HG03060 (cell line): ENCODE results near the gene TP73.

Experiments
- ATAC-seq: cut with Tn5 transposase; IDR thresholded peaks from one replicate; pipeline ENCODE4 v1.9.1; 2021; ENCODE audit warnings: low read depth, moderate number of reproducible peaks; ENCODE audit not compliant: unreplicated experiment

The TP73 gene

DNA sequence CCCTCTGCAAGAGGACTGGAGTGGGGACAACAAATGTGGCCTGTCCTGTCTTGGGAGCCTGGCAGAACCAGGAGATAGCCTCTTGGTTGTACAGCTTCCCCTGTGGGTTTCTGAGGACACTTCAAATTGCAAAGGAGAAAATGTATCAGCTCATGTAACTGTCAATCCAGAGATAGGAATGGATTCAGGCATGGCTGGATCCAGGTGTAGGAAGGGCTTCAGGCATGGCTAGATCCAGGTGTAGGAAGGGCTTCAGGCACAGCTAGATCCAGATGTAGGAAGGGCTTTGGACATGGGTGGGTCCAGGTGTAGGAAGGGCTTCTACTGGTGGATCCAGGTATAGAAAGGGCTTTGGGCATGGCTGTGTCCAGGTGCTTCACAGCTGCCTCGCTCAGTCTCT is 30.9 kb downstream of the TP73 start:
- ATAC-seq, result no peak

GRCh38 chr1:3683992-3684391 is 31.7 kb downstream of the TP73 start:
- no peak for ATAC-seq

DNA sequence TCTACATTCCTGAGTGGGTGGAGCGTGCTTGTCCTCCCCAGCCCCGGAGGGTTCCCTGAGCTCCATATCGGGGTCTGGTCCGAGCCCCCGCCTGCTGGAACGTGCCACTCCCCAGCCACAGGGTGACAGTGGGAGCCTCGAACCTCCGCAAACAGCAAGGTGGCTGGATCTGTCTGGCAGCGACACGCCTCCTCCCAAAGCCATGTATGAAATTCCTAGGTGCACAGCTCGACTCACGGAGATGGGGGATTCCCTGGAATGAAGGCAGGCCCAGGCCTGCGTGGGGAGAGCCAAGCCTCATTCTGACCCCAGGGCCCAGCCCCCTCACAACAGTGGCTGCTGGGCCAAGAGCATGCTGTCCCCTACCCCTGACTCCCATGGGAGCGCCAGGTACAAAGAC is 32.9 kb downstream of the TP73 start:
- no peak for ATAC-seq

- ATAC-seq, result no peak
These were observed 33.6 kb downstream of the TP73 start for GRCh38 chr1:3685906-3686305.

- ATAC-seq, result no peak
These were observed 35.2 kb downstream of the TP73 start for GRCh38 chr1:3687504-3687903.

GRCh38 chr1:3688356-3689137 is 36.2 kb downstream of the TP73 start:
- ATAC-seq, result no peak

GRCh38 chr1:3689138-3689750 is 36.9 kb downstream of the TP73 start:
- no peak for ATAC-seq

DNA sequence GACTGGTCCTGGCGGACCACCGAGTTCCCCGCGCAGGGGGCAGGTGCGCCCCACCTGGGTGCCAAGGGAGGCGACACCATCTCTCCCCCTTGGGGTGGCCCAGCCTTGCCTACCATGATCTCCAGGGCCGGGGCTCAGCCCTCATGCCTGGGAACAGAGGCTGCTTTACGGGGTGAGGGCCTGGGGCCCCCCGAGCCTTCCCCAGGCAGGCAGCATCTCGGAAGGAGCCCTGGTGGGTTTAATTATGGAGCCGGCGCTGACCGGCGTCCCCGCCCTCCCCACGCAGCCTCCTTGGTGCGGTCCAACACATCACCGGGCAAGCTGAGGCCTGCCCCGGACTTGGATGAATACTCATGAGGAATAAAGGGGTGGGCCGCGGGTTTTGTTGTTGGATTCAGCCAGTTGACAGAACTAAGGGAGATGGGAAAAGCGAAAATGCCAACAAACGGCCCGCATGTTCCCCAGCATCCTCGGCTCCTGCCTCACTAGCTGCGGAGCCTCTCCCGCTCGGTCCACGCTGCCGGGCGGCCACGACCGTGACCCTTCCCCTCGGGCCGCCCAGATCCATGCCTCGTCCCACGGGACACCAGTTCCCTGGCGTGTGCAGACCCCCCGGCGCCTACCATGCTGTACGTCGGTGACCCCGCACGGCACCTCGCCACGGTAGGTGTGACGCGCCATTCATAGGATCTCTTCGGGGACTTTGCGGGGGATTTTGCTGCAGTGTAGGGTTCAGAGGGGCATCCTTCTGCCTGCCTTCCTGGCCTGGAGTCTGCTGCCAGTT is 38.2 kb downstream of the TP73 start:
- ATAC-seq, result no peak

- ATAC-seq, result no peak
These were observed 39.3 kb downstream of the TP73 start for GRCh38 chr1:3691421-3692204.

GRCh38 chr1:3692598-3692997 is 40.3 kb downstream of the TP73 start:
- no peak for ATAC-seq

- no peak for ATAC-seq
These were observed 41.0 kb downstream of the TP73 start for GRCh38 chr1:3693321-3693720.

DNA sequence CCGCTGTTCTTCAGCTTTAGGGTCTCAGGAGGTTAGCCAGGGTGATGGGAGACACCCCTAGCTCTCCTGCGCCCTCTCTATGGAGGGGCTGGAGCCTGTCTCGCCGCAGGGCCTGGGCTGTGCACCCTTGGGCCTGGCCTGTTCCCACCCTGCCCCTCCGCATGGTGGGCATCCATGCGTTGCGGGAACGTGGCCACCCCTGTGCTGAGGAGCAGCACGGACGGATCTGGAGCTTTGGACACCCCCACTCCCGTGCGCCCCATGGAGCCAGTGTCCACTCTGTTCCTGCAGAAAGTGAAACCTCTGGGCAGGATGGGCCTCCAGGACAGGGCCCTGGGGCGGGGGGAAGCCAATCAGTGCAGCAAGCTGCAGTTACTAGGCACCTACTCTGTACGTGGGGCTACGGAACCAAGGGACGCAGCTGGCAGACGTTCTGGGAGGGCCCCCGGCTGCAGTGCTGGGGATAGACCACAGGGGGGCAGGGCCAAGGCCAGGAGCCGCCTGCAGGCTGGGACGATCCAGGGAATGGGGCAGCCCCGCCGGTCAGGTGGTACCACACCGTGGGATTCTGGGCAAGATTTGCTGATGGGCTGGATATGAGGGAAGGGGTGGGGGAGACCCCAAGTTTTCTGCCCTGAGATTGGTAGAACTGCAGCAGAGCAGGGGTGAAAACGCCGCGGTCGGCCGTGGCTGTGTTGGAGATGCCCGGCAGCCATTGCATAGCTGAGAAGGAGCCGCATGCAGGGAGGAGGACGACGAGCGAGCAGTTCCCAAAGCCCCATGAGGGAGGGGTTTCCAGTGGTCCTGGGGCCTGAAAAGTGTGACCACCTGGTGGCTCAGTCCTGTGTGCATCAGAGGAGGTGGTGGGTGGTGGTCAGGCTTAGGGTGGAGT is 43.3 kb downstream of the TP73 start:
- ATAC-seq, result no peak

GRCh38 chr1:3696689-3697088 is 44.4 kb downstream of the TP73 start:
- no peak for ATAC-seq

GRCh38 chr1:3697104-3697503 is 44.8 kb downstream of the TP73 start:
- no peak for ATAC-seq

DNA sequence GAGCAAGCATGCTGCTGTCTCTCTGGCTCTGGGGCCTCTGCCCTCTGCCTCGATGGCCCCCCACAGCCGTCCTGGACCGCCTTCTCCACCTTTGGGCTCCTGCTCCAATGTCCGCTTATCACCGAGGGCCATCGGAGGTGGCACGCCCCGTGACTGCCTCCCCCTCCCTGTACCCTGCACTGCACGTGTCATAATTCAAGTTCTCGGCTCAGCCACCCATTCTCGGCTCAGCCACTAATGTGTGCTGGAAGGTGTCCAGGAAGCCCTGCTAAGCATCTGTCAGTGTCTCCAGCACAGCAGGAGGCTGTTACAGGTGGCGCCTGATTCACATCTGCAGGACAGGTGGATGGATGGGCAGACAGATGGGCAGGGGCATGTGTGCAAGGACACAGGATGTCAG is 45.5 kb downstream of the TP73 start:
- ATAC-seq, result no peak

DNA sequence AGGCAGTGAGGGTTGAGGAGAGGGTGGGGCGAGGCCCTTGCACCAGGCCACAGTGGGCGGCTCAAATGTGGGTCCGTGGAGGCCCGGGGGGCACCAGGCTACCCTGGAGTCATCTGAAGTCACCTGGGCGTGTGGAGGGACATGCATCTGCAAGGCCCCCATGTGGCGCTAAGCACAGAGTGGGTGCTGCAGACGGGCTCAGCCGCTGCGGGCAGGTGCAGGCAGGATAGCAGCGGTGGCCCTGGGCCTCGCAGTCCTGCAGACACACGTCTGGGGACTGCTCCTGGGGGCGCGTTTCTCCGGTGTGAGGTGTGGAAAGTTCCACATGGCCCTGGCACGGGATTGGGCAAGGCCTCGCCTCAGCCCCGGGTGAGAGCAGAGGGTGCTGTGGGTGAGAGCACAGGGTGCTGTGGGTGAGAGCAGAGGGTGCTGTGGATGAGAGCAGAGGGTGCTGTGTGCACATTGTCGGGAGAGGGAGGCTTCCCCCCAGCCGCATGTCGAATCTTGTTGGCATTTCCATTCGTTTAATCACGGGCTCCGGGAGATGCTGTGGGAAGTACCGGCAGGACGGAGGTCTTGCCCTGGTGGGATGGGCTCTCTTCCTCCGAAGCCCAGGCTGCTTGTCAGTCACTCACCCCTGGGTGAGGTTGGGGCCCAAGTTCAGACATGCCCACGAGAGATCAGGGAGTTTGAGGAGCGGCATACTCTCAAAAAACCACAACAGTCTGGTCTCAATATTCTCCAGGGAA is 46.5 kb downstream of the TP73 start:
- ATAC-seq, result no peak

GRCh38 chr1:3699596-3699995 is 47.3 kb downstream of the TP73 start:
- ATAC-seq, result no peak

DNA sequence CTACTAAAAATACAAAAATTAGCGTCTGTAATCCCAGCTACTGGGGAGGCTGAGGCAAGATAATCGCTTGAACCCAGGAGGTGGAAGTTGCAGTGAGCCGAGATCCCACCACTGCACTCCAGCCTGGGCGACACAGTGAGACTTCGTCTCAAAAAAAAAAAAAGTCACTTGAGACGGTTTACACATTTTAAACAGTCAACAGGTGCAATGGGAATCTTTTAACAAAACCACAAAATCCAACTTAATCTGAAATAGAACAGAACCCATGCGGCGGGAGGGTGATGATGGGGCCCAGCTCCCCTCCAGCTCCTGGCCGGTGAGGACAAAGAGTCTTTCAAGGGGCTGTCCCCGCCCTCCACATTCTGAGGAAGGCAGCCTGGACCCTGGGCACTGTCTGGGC is 48.3 kb downstream of the TP73 start:
- ATAC-seq, result no peak

DNA sequence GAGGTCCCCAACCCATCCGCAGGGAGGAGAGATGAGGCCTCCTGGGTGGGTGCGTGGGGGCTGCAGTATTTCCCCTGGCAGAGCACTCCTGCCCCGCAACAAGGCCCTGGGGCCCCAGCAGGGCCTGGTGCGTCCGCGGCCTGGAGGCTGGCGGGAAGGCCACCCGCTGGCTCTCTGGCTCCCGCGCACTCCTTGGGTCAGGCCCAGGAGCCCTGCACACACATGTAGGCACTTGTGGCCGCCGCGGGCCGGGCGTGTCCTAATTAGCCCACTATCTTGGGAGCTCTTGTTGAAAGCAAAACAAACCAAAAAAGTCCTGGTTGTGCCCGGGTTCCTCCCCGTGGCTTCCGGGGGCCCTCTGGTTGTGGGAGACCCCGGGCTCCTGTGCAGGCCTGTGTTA is 50.2 kb downstream of the TP73 start:
- no peak for ATAC-seq
